H1 (cell line): Measurements from ENCODE around the gene NUP58. TPM values are rescaled to one million over a fixed set of nuclear protein-coding genes. Genes with fewer than 3 reads are reported as not detected.

Experiments used
- CTCF ChIA-PET: fragments of 300-600 bp; sonication (Branson Sonifier 250); formaldehyde crosslinking; loops from one replicate; lab custom pipeline; 2021; ENCODE audit not compliant: partially characterized antibody; lab: Charles Lee
- POLR2A ChIA-PET: fragments of 300-600 bp; sonication (Branson Sonifier 250); formaldehyde crosslinking; loops from one replicate; lab custom pipeline; 2021; ENCODE audit warnings: inconsistent platforms; ENCODE audit not compliant: partially characterized antibody; lab: Charles Lee
- DNase-seq, 2 experiments: peaks; one replicate each; pipeline versions ENCODE4 v3.0.0 to v3.0.0-alpha.2; 2010 to 2022; ENCODE audit warnings: low spot score in 2 of 2, low read depth in 1 of 2, mixed read lengths in 1 of 2
- FAIRE-seq: peaks from 2 replicates; lab custom pipeline; 2011; peaks lifted over from hg19 to GRCh38; lab: Jason Lieb, UNC
- H2AFZ ChIP-seq: 2 replicates; pipeline ENCODE4 v1.8.1; 2012; ENCODE audit warnings: low read length, inconsistent platforms
- H2AK5ac ChIP-seq: 2 replicates; pipeline ENCODE4 v1.6.1; 2013; ENCODE audit warnings: low read depth, low read length
- H2BK120ac ChIP-seq: replicated peaks from 2 replicates; pipeline ENCODE3; 2013; ENCODE audit warnings: low read depth, low read length, inconsistent platforms
- H2BK12ac ChIP-seq: 2 replicates; pipeline ENCODE4 v1.6.1; 2013; ENCODE audit warnings: low read depth, low read length
- H2BK15ac ChIP-seq: 2 replicates; pipeline ENCODE4 v1.6.1; 2013; ENCODE audit warnings: low read length
- H2BK20ac ChIP-seq: 2 replicates; pipeline ENCODE4 v1.6.1; 2013; ENCODE audit warnings: low read length
- H2BK5ac ChIP-seq: 2 replicates; pipeline ENCODE4 v1.6.1; 2013; ENCODE audit warnings: low read depth, low read length
- H3K14ac ChIP-seq: 2 replicates; pipeline ENCODE4 v1.6.1; 2013; ENCODE audit warnings: inconsistent platforms; ENCODE audit not compliant: insufficient read length
- H3K18ac ChIP-seq: 2 replicates; pipeline ENCODE4 v1.6.1; 2013; ENCODE audit warnings: low read length; ENCODE audit errors: extremely low read depth
- H3K23ac ChIP-seq: 2 replicates; pipeline ENCODE4 v1.6.1; 2013; ENCODE audit warnings: inconsistent platforms; ENCODE audit not compliant: insufficient read length
- H3K23me2 ChIP-seq: 2 replicates; pipeline ENCODE4 v1.6.1; 2013; ENCODE audit warnings: low read depth, low read length
- H3K27ac ChIP-seq: 2 replicates; pipeline ENCODE4 v1.6.1; 2011; ENCODE audit warnings: low read depth, low read length, inconsistent platforms
- H3K27me3 ChIP-seq, 4 experiments: replicated peaks in 1 of 4; 1 replicate in 1 of 4; 2 replicates in 3 of 4; pipeline versions ENCODE4 v1.6.1 to v1.8.1; 2011 to 2013; ENCODE audit warnings: low read length in 3 of 4, mild to moderate bottlenecking in 3 of 4, inconsistent platforms in 2 of 4, mixed read lengths in 2 of 4, moderate library complexity in 1 of 4; ENCODE audit not compliant: control insufficient read depth in 3 of 4, insufficient read depth in 3 of 4; ENCODE audit errors: extremely low read depth in 1 of 4
- H3K36me3 ChIP-seq, 4 experiments: 2 replicates each; pipeline versions ENCODE4 v1.6.1 to v1.8.1; 2011 to 2013; ENCODE audit warnings: mild to moderate bottlenecking in 4 of 4, low read length in 3 of 4, moderate library complexity in 2 of 4, control low read depth in 1 of 4, inconsistent platforms in 1 of 4; ENCODE audit not compliant: insufficient read depth in 4 of 4, control insufficient read depth in 2 of 4
- H3K4ac ChIP-seq: replicated peaks from 2 replicates; pipeline ENCODE3; 2013; ENCODE audit warnings: low read length, low read depth, mixed read lengths, inconsistent platforms; ENCODE audit not compliant: insufficient read length
- H3K4me1 ChIP-seq, 4 experiments: replicated peaks in 1 of 4; 1 replicate in 1 of 4; 2 replicates in 3 of 4; pipeline versions ENCODE4 v1.6.1 to v1.8.1; 2011 to 2013; ENCODE audit warnings: low read length in 3 of 4, inconsistent platforms in 2 of 4, mixed read lengths in 1 of 4; ENCODE audit not compliant: insufficient read depth in 4 of 4, control insufficient read depth in 3 of 4
- H3K4me2 ChIP-seq, 2 experiments: 2 replicates each; pipeline versions ENCODE4 v1.6.1 to v1.8.1; 2011 to 2013; ENCODE audit warnings: low read depth in 2 of 2, low read length in 2 of 2, control low read depth in 1 of 2, inconsistent platforms in 1 of 2, mild to moderate bottlenecking in 1 of 2; ENCODE audit not compliant: insufficient read depth in 1 of 2
- H3K4me3 ChIP-seq, 4 experiments: fragments of 200-600, 300-600 bp in 1 of 4; sonication (generic), shearing (Covaris generic), sonication (Bioruptor Twin) in 1 of 4; 2 replicates each; pipeline versions ENCODE4 v1.5.1 to v1.8.1; 2011 to 2016; ENCODE audit warnings: low read length in 4 of 4, low read depth in 3 of 4, control low read depth in 2 of 4, inconsistent platforms in 2 of 4, mild to moderate bottlenecking in 2 of 4, mixed read lengths in 1 of 4, moderate library complexity in 1 of 4; ENCODE audit not compliant: insufficient read depth in 2 of 4; ENCODE audit errors: extremely low read depth in 1 of 4
- H3K56ac ChIP-seq: replicated peaks from 2 replicates; pipeline ENCODE3; 2013; ENCODE audit warnings: low read depth, mild to moderate bottlenecking, mixed read lengths, low read length, inconsistent platforms; ENCODE audit not compliant: insufficient read length
- H3K79me1 ChIP-seq: 2 replicates; pipeline ENCODE4 v1.6.1; 2013; ENCODE audit warnings: low read depth, low read length, control low read depth
- H3K79me2 ChIP-seq, 2 experiments: 2 replicates each; pipeline versions ENCODE4 v1.6.1 to v1.8.1; 2012 to 2013; ENCODE audit warnings: low read length in 2 of 2, mild to moderate bottlenecking in 2 of 2, inconsistent platforms in 1 of 2; ENCODE audit not compliant: insufficient read depth in 2 of 2, control insufficient read depth in 1 of 2
- H3K9ac ChIP-seq, 4 experiments: replicated peaks in 1 of 4; 1 replicate in 1 of 4; 2 replicates in 3 of 4; pipeline versions ENCODE4 v1.6.1 to v1.8.1; 2011 to 2013; ENCODE audit warnings: low read depth in 3 of 4, low read length in 3 of 4, control low read depth in 2 of 4, mild to moderate bottlenecking in 2 of 4, moderate library complexity in 2 of 4, inconsistent platforms in 1 of 4; ENCODE audit errors: extremely low read depth in 1 of 4
- H3K9me3 ChIP-seq, 2 experiments: 2 replicates each; pipeline versions ENCODE4 v1.6.1 to v1.8.1; 2012 to 2013; ENCODE audit warnings: mild to moderate bottlenecking in 2 of 2, moderate library complexity in 2 of 2, control low read depth in 1 of 2, inconsistent platforms in 1 of 2, low read depth in 1 of 2, low read length in 1 of 2, mixed read lengths in 1 of 2; ENCODE audit not compliant: insufficient read depth in 2 of 2
- H4K20me1 ChIP-seq, 2 experiments: replicated peaks in 1 of 2; 2 replicates each; pipeline versions ENCODE3 to v1.8.1; 2011 to 2013; ENCODE audit warnings: inconsistent platforms in 2 of 2, low read length in 2 of 2, mild to moderate bottlenecking in 1 of 2; ENCODE audit not compliant: insufficient read depth in 2 of 2, control insufficient read depth in 1 of 2
- H4K5ac ChIP-seq: 2 replicates; pipeline ENCODE4 v1.6.1; 2013; ENCODE audit warnings: low read length, low read depth, mixed read lengths, inconsistent platforms; ENCODE audit not compliant: insufficient read length
- H4K8ac ChIP-seq: 2 replicates; pipeline ENCODE4 v1.8.0; 2013; ENCODE audit warnings: mild to moderate bottlenecking, moderate library complexity, low read length, inconsistent platforms; ENCODE audit not compliant: insufficient read depth; ENCODE audit errors: extremely low read depth
- H4K91ac ChIP-seq: replicated peaks from 2 replicates; pipeline ENCODE3; 2013; ENCODE audit warnings: low read length, mixed read lengths, inconsistent platforms; ENCODE audit not compliant: insufficient read length
- CBX5 ChIP-seq: fragments of 300-800, 300-1000 bp; sonication (generic); IDR thresholded peaks from 2 replicates; pipeline ENCODE4 v1.7.1; 2016; ENCODE audit warnings: antibody characterized with exemption, low read length, low read depth
- CEBPB ChIP-seq: IDR thresholded peaks from 2 replicates; pipeline ENCODE4 v1.6.1; 2012; ENCODE audit warnings: low read depth, low read length
- EP300 ChIP-seq, 2 experiments: IDR thresholded peaks; 1 replicate in 1 of 2; 2 replicates in 1 of 2; pipeline ENCODE4 v1.6.1; 2011 to 2012; ENCODE audit warnings: low read depth in 2 of 2, low read length in 2 of 2, mild to moderate bottlenecking in 2 of 2, borderline replicate concordance in 1 of 2, inconsistent platforms in 1 of 2, moderate library complexity in 1 of 2
- FOSL1 ChIP-seq: IDR thresholded peaks from 2 replicates; pipeline ENCODE4 v1.6.1; 2011; ENCODE audit warnings: mild to moderate bottlenecking, low read depth, low read length, moderate library complexity; ENCODE audit not compliant: insufficient read depth
- KDM4A ChIP-seq: IDR thresholded peaks from one replicate; pipeline ENCODE4 v1.7.1; 2012; ENCODE audit warnings: low read depth, mild to moderate bottlenecking, moderate library complexity, low read length, inconsistent platforms; ENCODE audit not compliant: severe bottlenecking
- KDM5A ChIP-seq: fragments of 200-600 bp; IDR thresholded peaks from 2 replicates; pipeline ENCODE4 v1.7.1; 2012; ENCODE audit warnings: mild to moderate bottlenecking, low read length, inconsistent platforms, mixed read lengths
- NANOG ChIP-seq: IDR thresholded peaks from 2 replicates; pipeline ENCODE4 v1.6.1; 2011; ENCODE audit warnings: low read length, low read depth, mild to moderate bottlenecking, inconsistent platforms; ENCODE audit not compliant: insufficient read depth, poor library complexity, severe bottlenecking
- NRF1 ChIP-seq: IDR thresholded peaks from 2 replicates; pipeline ENCODE4 v1.6.1; 2011; ENCODE audit warnings: mild to moderate bottlenecking, low read depth, low read length, improper control_type of control experiment
- SP2 ChIP-seq: IDR thresholded peaks from 2 replicates; pipeline ENCODE4 v1.6.1; 2012; ENCODE audit warnings: mild to moderate bottlenecking, low read length, inconsistent platforms
- SP4 ChIP-seq: IDR thresholded peaks from 2 replicates; pipeline ENCODE4 v1.6.1; 2012; ENCODE audit warnings: low read length, inconsistent platforms
- YY1 ChIP-seq: IDR thresholded peaks from 2 replicates; pipeline ENCODE4 v1.6.1; 2011; ENCODE audit warnings: low read depth, mild to moderate bottlenecking, low read length
- WGBS, 2 experiments: shearing (Covaris generic) in 1 of 2; methylation state at CpG; one replicate each; pipeline versions ENCODE4 v1.1.6 to v1.1.7; 2013 to 2015; ENCODE audit warnings: low lambda C conversion rate in 2 of 2, mixed read lengths in 2 of 2, inconsistent platforms in 1 of 2, low coverage in 1 of 2, missing lambda C conversion rate in 1 of 2; ENCODE audit not compliant: insufficient replicate concordance in 2 of 2, insufficient coverage in 1 of 2, insufficient read length in 1 of 2; ENCODE audit errors: extremely low coverage in 1 of 2, missing lambda C conversion rate in 1 of 2; 5-methylcytosine and 5-hydroxymethylcytosine counted together
- polyA plus RNA-seq, 7 experiments: library from polyadenylated mRNA; depleted of rRNA in 3 of 7; stranded (reverse) in 5 of 7; unstranded in 2 of 7; fragments of >200 nt in 5 of 7; fragments of 200-250 nt in 2 of 7; gene quantifications; 1 replicate in 5 of 7; 2 replicates in 1 of 7; 4 replicates in 1 of 7; pipeline versions ENCODE4 v1.2.1 to v1.2.3, GENCODE V29; 2011 to 2013; ENCODE audit warnings: missing spikeins in 2 of 7, mixed read lengths in 2 of 7
- total RNA-seq: library from RNA; stranded (reverse); fragmentation: NEBNext Ultra II Directional; extraction: Animal tissue kit (Norgen Biotek cat#: 25700); gene quantifications from 2 replicates; pipeline ENCODE4 v1.2.1, GENCODE V29; 2021

Gene NUP58
- total and polyA plus RNA-seq, 2 of the 8 experiments (the other 6 are each of a cell fraction or from before 2014, with no cell fraction given) = 35.0 to 53.8 TPM

DNA sequence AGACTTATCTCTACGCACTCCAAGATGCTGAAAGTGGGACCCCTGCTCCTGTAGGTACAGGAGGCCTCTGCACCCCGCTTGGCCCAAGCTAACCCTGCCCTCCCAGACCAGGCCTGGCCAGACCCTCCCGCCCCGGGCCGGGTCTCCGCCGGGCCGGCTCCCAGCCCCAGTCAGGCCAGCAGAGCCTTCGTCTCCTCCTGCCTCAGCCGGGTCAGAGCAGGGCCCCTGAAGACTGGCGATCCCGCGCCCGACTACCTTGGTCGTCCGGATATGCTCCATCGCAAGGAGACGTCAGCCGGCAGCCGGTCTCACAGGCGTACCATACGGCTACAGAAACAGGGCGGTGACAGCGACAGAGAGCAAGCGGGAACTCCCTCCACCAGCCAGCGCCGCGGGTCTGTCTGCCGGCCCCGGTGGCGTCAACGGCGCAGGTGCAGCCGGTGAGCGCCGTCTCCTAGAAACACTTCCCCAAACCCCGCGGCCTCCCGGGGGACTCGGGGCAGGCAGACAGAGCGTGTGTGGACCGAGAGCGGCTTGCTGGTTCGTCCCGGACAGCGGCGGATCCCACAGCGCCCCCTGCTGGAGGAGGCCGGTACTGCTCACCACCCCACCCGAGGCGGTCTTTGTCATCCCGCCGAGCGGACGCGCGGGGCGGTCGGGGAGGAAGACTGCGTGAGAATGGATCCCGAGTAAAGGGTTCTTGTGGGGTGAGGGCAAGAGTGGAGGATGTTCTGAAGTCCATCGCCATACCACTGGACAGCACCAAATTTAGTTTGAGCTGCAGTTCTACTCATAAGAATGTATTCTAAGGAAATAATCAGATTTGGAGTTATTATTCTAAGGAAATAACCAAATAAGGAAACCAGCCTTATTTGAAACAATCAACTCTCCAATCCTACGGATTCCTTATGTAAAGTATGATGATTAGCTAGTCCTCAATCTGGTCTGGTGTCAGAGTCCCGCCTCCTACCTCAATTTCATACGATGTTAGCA, 14.2 kb upstream of the NUP58 start, which contains the start of gene MTMR6:
MTMR6 (minus strand) TSS at position 520 of the 993 bp plus-strand sequence; CDS start at position 279, 241 bp downstream.
- H4K20me1 ChIP-seq = no peaks in the 10 kb centered on the region
- DNase-seq (peak; percentile 63 to 99), FAIRE-seq (peak; percentile 39)
- 0 out of 2 replicates have a peak within 1 kb of the TSS, but pooled peaks have one; percentile 10 for H2BK5ac ChIP-seq
- no peak within 1 kb of the TSS for H3K27ac ChIP-seq
- no peak within 1 kb of the TSS for H2BK120ac ChIP-seq
- no peak within 1 kb of the TSS for H3K4ac ChIP-seq
- H4K91ac ChIP-seq = no peak within 1 kb of the TSS
- H4K8ac ChIP-seq = no peak within 1 kb of the TSS
- H2BK15ac ChIP-seq = 0 out of 2 replicates have a peak within 1 kb of the TSS, but pooled peaks have one; percentile 36
- peaks cover 0 to 3% (median 0%) of the 10 kb centered on the region in 4 experiments; a peak in 1 of 7 replicates for H3K27me3 ChIP-seq
- H3K4me1 ChIP-seq = no peaks in the 10 kb centered on the region
- H3K9me3 ChIP-seq = no peaks in the 10 kb centered on the region
- no peak within 1 kb of the TSS for H2BK20ac ChIP-seq
- H3K36me3 ChIP-seq = no peaks in the 10 kb centered on the region
- no peak within 1 kb of the TSS for H2BK12ac ChIP-seq
- H3K14ac ChIP-seq = no peak within 1 kb of the TSS
- H3K18ac ChIP-seq = no peak within 1 kb of the TSS
- no peaks in the 10 kb centered on the region for H3K79me1 ChIP-seq
- CTCF ChIA-PET = interaction anchor here (0.7 to 2.7 kb wide), 16 partner anchors 9 to 292 kb away, joined by 3 to 13 read pairs (median 3); partner anchors contain the start of gene NUP58
- H3K4me2 ChIP-seq = peak within 1 kb of the TSS; percentile 78 to 98
- H3K79me2 ChIP-seq = no peaks in the 10 kb centered on the region; a peak in 1 of 4 replicates
- peaks cover 5% of the 10 kb centered on the region; the same call in 1 of the 2 replicates for H3K23me2 ChIP-seq
- no peak within 1 kb of the TSS for H3K23ac ChIP-seq
- POLR2A ChIA-PET = interaction anchor here (1.0 kb wide), 1 partner anchor 14 kb away, joined by 3 read pairs; the partner anchor contains the start of gene NUP58
- H2AK5ac ChIP-seq = no peak within 1 kb of the TSS
- peak within 1 kb of the TSS; percentile 48 to 64 (median 56) for H3K9ac ChIP-seq
- WGBS, 2 experiments = 4% methylated on average over 61 of the region's 65 CpGs; no CpG with 5 or more reads in 1 of the 2 experiments
- peak within 1 kb of the TSS; percentile 54 to 90 (median 77) for H3K4me3 ChIP-seq
- no peak within 1 kb of the TSS for H4K5ac ChIP-seq
- peak within 1 kb of the TSS; percentile 93 for H2AFZ ChIP-seq
- H3K56ac ChIP-seq = peak within 1 kb of the TSS; percentile 26
- no peak for TF ChIP-seq SP4
- no peak for TF ChIP-seq KDM5A
- TF ChIP-seq SP2 = no peak
- no peak for TF ChIP-seq CBX5
- TF ChIP-seq EP300 (IDR thresholded peaks at IDR 0.05; ENCODE audit: borderline replicate concordance in 1 of 2, low read depth in 2 of 2, low read length in 2 of 2) = no peak
- TF ChIP-seq KDM4A = peak; percentile 95
- no peak for TF ChIP-seq CEBPB
- TF ChIP-seq NANOG = peak; percentile 2
- TF ChIP-seq YY1 = no peak
- TF ChIP-seq FOSL1 = no peak
- TF ChIP-seq NRF1 = 0 out of 2 replicates have a peak, but pooled peaks have one; percentile 9
